Activated B cell treated with CpG ODN at 0.5 μM for 24 hours (primary cell): ENCODE results near the gene WDR54. TPM values are rescaled to one million over a fixed set of nuclear protein-coding genes. Genes with fewer than 3 reads are reported as not detected.

Experiments used
- ATAC-seq: fragments of 200-7000 bp; cut with Tn5 transposase; one replicate; pipeline ENCODE4 v1.10.0; 2021; ENCODE audit warnings: low read depth, mild to moderate bottlenecking, moderate library complexity
- CTCF ChIA-PET: fragments of 350-600 bp; sonication (Branson Sonifier 250); formaldehyde crosslinking; loops from one replicate; lab custom pipeline; 2021; ENCODE audit warnings: antibody characterized with exemption; lab: Charles Lee
- POLR2A ChIA-PET: fragments of 350-600 bp; sonication (Branson Sonifier 250); formaldehyde crosslinking; loops from one replicate; lab custom pipeline; 2021; ENCODE audit warnings: antibody characterized with exemption; lab: Charles Lee
- DNase-seq: peaks from one replicate; pipeline ENCODE4 v3.0.0; 2022
- H3K27ac Mint-ChIP-seq: one replicate; pipeline ENCODE4 v1.8.0; 2020; ENCODE audit warnings: mixed read lengths
- H3K27me3 Mint-ChIP-seq: one replicate; pipeline ENCODE4 v1.8.0; 2021; ENCODE audit warnings: mixed read lengths
- H3K36me3 Mint-ChIP-seq: one replicate; pipeline ENCODE4 v1.8.0; 2021; ENCODE audit warnings: low read depth, mixed read lengths
- H3K4me1 Mint-ChIP-seq: one replicate; pipeline ENCODE4 v1.8.0; 2021; ENCODE audit warnings: mixed read lengths
- H3K4me3 Mint-ChIP-seq: one replicate; pipeline ENCODE4 v1.8.0; 2020; ENCODE audit warnings: mild to moderate bottlenecking, mixed read lengths
- H3K9me3 Mint-ChIP-seq: one replicate; pipeline ENCODE4 v1.8.0; 2020; ENCODE audit warnings: mixed read lengths
- CTCF ChIP-seq: fragments of 200-600 bp; IDR thresholded peaks from one replicate; pipeline ENCODE4 v1.8.0; 2022; ENCODE audit warnings: antibody characterized with exemption, mild to moderate bottlenecking
- intact Hi-C: fragments of 100-400 bp; cut with micrococcal nuclease; formaldehyde crosslinking; loops from one replicate; pipeline ENCODE4 v1.15.1; 2024
- total RNA-seq: library from RNA; stranded (reverse); gene quantifications from 2 replicates; pipeline ENCODE4 v1.2.3, GENCODE V29; 2022

WDR54 gene
- total RNA-seq, 1 donor from 2014 or later = 32.3 TPM

GRCh38 chr2:74391209-74391579, 30.3 kb upstream of the WDR54 start:
- Mint-ChIP-seq H3K4me3 (peak overlapping the region; percentile 96), H3K9me3 (no peaks in the 10 kb centered on the region), H3K4me1 (peaks cover 6% of the 10 kb centered on the region), H3K36me3 (peaks cover 7% of the 10 kb centered on the region), H3K27me3 (peaks cover 4% of the 10 kb centered on the region), H3K27ac (peak overlapping the region; percentile 99)
- POLR2A ChIA-PET = interaction anchor here (0.6 to 1.9 kb wide), 16 partner anchors 12 to 442 kb away, joined by 3 to 18 read pairs (median 5); partner anchors contain the start of genes AUP1, C2orf81, HTRA2 and INO80B
- intact Hi-C loops = loop anchor here (1.0 to 2.0 kb wide), 2 partner anchors 67 to 654 kb away; partner anchors contain the start of genes TPRKB and WBP1
- ATAC-seq = no peak
- no peak for DNase-seq
- CTCF ChIA-PET = interaction anchor here (0.8 to 4.0 kb wide), 16 partner anchors 8 to 567 kb away, joined by 3 to 14 read pairs (median 4); partner anchors contain the start of genes CCDC142, DCTN1, MRPL53 and TTC31
- TF ChIP-seq CTCF = no peak

GRCh38 chr2:74391580-74392448, 29.7 kb upstream of the WDR54 start:
- intact Hi-C loops = loop anchor here (1.0 to 2.0 kb wide), 8 partner anchors 29 to 655 kb away; partner anchors contain the start of genes AUP1, C2orf81, HTRA2 and TPRKB
- peak; percentile 93 for TF ChIP-seq CTCF
- no peaks in the 10 kb centered on the region for H3K9me3 Mint-ChIP-seq
- H3K4me3 Mint-ChIP-seq = peak overlapping the region; percentile 96
- peaks cover 7% of the 10 kb centered on the region for H3K36me3 Mint-ChIP-seq
- H3K27ac Mint-ChIP-seq = peak overlapping the region; percentile 99
- CTCF ChIA-PET = interaction anchor here (0.7 to 4.0 kb wide), 18 partner anchors 9 to 567 kb away, joined by 3 to 14 read pairs (median 4); partner anchors contain the start of genes CCDC142, DCTN1, MRPL53 and TTC31
- DNase-seq = peak; percentile 94
- peaks cover 4% of the 10 kb centered on the region for H3K27me3 Mint-ChIP-seq
- POLR2A ChIA-PET = interaction anchor here (0.5 to 1.9 kb wide), 21 partner anchors 12 to 441 kb away, joined by 3 to 18 read pairs (median 4); partner anchors contain the start of genes AUP1, C2orf81, HTRA2 and INO80B
- peak; percentile 89 for ATAC-seq
- H3K4me1 Mint-ChIP-seq = peaks cover 6% of the 10 kb centered on the region

- ChIA-PET CTCF (interaction anchor here (1.0 to 4.0 kb wide), 9 partner anchors 9 to 568 kb away, joined by 3 to 14 read pairs (median 5); partner anchors contain the start of genes CCDC142, DCTN1, MRPL53 and TTC31), POLR2A (interaction anchor here (0.5 to 1.9 kb wide), 15 partner anchors 22 to 272 kb away, joined by 3 to 18 read pairs (median 5); partner anchors contain the start of genes AUP1, C2orf81, HTRA2 and INO80B)
- DNase-seq = no peak
- TF ChIP-seq CTCF = no peak
- peaks cover 6% of the 10 kb centered on the region for H3K4me1 Mint-ChIP-seq
- ATAC-seq = no peak
- no peak overlapping the region for H3K27ac Mint-ChIP-seq
- H3K9me3 Mint-ChIP-seq = no peaks in the 10 kb centered on the region
- peaks cover 7% of the 10 kb centered on the region for H3K36me3 Mint-ChIP-seq
- H3K4me3 Mint-ChIP-seq = peak overlapping the region; percentile 96
- intact Hi-C loops = loop anchor here (1.0 to 2.0 kb wide), 6 partner anchors 29 to 194 kb away; partner anchors contain the start of genes AUP1, C2orf81, HTRA2 and TTC31
- peaks cover 4% of the 10 kb centered on the region for H3K27me3 Mint-ChIP-seq
Measured at GRCh38 chr2:74392449-74392743, 29.1 kb upstream of the WDR54 start.

- no peak for ATAC-seq
- peaks cover 4% of the 10 kb centered on the region for H3K27me3 Mint-ChIP-seq
- DNase-seq = no peak
- TF ChIP-seq CTCF = no peak
- no peaks in the 10 kb centered on the region for H3K9me3 Mint-ChIP-seq
- H3K27ac Mint-ChIP-seq = no peak overlapping the region
- ChIA-PET POLR2A (no interaction called here), CTCF (interaction anchor here (4.0 kb wide), 1 partner anchor 21 kb away, joined by 14 read pairs; no protein-coding TSS in a partner anchor)
- H3K4me1 Mint-ChIP-seq = peaks cover 6% of the 10 kb centered on the region
- H3K36me3 Mint-ChIP-seq = peaks cover 7% of the 10 kb centered on the region
- intact Hi-C loops = loop anchor here (2.0 kb wide), 1 partner anchor 193 kb away; no protein-coding TSS in a partner anchor
- H3K4me3 Mint-ChIP-seq = no peak overlapping the region
Measured at GRCh38 chr2:74393525-74393924, 28.0 kb upstream of the WDR54 start.
